Smooth muscle cell (in vitro differentiated cells): Measurements from ENCODE around the gene TYMS. TPM values are rescaled to one million over a fixed set of nuclear protein-coding genes. Genes with fewer than 3 reads are reported as not detected.

Experiments
- DNase-seq: peaks from one replicate; lab custom pipeline; 2025; ENCODE audit not compliant: unreplicated experiment; lab: John Stamatoyannopoulos, UW
- H2AFZ ChIP-seq: fragments of 200-600 bp; sonication (generic); 2 replicates; pipeline ENCODE4 v1.6.0; 2016; ENCODE audit warnings: antibody characterized with exemption, low read depth, mild to moderate bottlenecking
- H3F3A ChIP-seq: fragments of 200-600 bp; sonication (generic); 2 replicates; pipeline ENCODE4 v1.6.0; 2017; ENCODE audit warnings: antibody characterized with exemption, low read depth
- H3K27ac ChIP-seq: fragments of 200-600 bp; sonication (generic); 2 replicates; pipeline ENCODE4 v1.5.1; 2016; ENCODE audit warnings: low read depth, mild to moderate bottlenecking
- H3K27me3 ChIP-seq: fragments of 200-600 bp; sonication (generic); 2 replicates; pipeline ENCODE4 v1.6.1; 2016; ENCODE audit warnings: low read depth, mild to moderate bottlenecking
- H3K36me3 ChIP-seq: fragments of 200-600 bp; sonication (generic); 2 replicates; pipeline ENCODE4 v1.5.1; 2016; ENCODE audit warnings: low read depth
- H3K4me1 ChIP-seq: fragments of 200-600 bp; sonication (generic); 2 replicates; pipeline ENCODE4 v1.5.1; 2016; ENCODE audit warnings: low read depth
- H3K4me2 ChIP-seq: fragments of 200-600 bp; sonication (generic); 2 replicates; pipeline ENCODE4 v1.6.0; 2016; ENCODE audit warnings: mild to moderate bottlenecking
- H3K4me3 ChIP-seq: fragments of 200-600 bp; sonication (generic); 2 replicates; pipeline ENCODE4 v1.5.1; 2016; ENCODE audit warnings: mild to moderate bottlenecking
- H3K79me2 ChIP-seq: fragments of 200-600 bp; sonication (generic); 2 replicates; pipeline ENCODE4 v1.6.0; 2016; ENCODE audit warnings: low read depth, mild to moderate bottlenecking
- H3K9ac ChIP-seq: fragments of 200-600 bp; sonication (generic); 2 replicates; pipeline ENCODE4 v1.6.0; 2016; ENCODE audit warnings: low read depth
- H3K9me3 ChIP-seq: fragments of 200-600 bp; sonication (generic); replicated peaks from 2 replicates; pipeline ENCODE4 v1.5.1; 2016; ENCODE audit warnings: low read depth
- H4K20me1 ChIP-seq: fragments of 200-600 bp; sonication (generic); 2 replicates; pipeline ENCODE4 v1.6.0; 2016; ENCODE audit warnings: low read depth
- whole genome bisulfite sequencing: methylation state at CpG from one replicate; pipeline ENCODE4 v1.1.7; 2016; ENCODE audit warnings: low lambda C conversion rate; 5-methylcytosine and 5-hydroxymethylcytosine counted together
- polyA plus RNA-seq: library from polyadenylated mRNA; unstranded; fragments of >200 nt; fragmentation: Nextera tagmentation; extraction: Ambion mirVana; gene quantifications from 2 replicates; pipeline ENCODE4 v1.2.1, GENCODE V29; 2016
- total RNA-seq: library from RNA; depleted of rRNA; stranded (reverse); fragments of >200 nt; gene quantifications from 2 replicates; pipeline ENCODE4 v1.2.3, GENCODE V29; 2014
- TF ChIP-seq, protein P1 (sequence below): fragments of 200-600 bp; sonication (generic); IDR thresholded peaks from 2 replicates; pipeline ENCODE4 v1.5.1; 2017; ENCODE audit warnings: borderline replicate concordance, mild to moderate bottlenecking, antibody characterized with exemption; ENCODE audit not compliant: insufficient read depth, poor library complexity, severe bottlenecking

TYMS gene
- total and polyA plus RNA-seq, 2 experiments from 2014 or later, result 29.1 to 85.3 TPM

DNA sequence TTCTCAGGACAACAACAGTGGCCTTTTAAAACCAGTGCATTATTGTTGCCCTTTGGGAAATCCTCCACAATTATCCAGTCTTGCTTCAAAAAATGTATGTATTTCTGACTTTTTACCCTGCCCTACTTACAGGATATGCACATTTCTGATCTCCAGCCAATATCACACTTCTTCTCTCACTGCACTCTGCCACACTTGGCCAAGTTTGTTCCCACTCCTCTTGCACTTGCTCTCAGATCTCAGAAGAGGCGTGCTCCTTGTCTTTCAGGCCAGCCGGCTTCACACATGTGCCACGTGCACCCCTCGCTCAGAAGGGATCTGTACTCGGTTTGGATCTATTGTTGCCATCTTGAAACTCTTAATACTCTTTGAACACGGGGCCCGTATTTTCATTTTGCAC lies 45.3 kb upstream of the TYMS start:
- Histone ChIP-seq H3K9ac (no peak overlapping the region), H3K79me2 (no peaks in the 10 kb centered on the region)
- TF ChIP-seq, protein P1, sequence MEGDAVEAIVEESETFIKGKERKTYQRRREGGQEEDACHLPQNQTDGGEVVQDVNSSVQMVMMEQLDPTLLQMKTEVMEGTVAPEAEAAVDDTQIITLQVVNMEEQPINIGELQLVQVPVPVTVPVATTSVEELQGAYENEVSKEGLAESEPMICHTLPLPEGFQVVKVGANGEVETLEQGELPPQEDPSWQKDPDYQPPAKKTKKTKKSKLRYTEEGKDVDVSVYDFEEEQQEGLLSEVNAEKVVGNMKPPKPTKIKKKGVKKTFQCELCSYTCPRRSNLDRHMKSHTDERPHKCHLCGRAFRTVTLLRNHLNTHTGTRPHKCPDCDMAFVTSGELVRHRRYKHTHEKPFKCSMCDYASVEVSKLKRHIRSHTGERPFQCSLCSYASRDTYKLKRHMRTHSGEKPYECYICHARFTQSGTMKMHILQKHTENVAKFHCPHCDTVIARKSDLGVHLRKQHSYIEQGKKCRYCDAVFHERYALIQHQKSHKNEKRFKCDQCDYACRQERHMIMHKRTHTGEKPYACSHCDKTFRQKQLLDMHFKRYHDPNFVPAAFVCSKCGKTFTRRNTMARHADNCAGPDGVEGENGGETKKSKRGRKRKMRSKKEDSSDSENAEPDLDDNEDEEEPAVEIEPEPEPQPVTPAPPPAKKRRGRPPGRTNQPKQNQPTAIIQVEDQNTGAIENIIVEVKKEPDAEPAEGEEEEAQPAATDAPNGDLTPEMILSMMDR, result no peak

DNA sequence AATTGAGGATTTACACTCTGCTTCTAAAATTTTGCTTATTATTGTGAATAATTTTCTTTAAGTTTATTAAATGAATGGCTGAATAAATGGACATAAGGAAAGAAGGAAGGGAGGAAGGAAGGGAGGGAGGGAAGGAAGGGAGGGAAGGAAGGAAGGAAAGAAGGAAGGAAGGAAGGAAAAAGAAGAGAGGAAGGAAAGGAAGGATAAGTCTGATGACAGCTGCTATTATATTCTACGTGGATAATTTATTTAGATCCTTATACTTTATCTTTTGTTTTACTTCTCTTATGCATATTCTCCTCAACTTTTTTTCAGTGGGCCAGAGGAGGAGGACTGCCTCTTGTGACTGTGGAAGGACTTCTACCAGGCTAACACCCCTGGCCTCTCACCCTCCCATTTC lies 43.3 kb upstream of the TYMS start:
- TF ChIP-seq, protein P1, result no peak
- 93% methylated on average over 1 of the region's 1 CpG for whole genome bisulfite sequencing
- Histone ChIP-seq H3K4me3 (no peak overlapping the region), H3K9me3 (no peaks in the 10 kb centered on the region), H2AFZ (no peak overlapping the region), H3K27me3 (no peaks in the 10 kb centered on the region), H3K36me3 (no peaks in the 10 kb centered on the region), H3K4me1 (no peaks in the 10 kb centered on the region), H3K27ac (no peak overlapping the region), H3K79me2 (no peaks in the 10 kb centered on the region), H4K20me1 (no peaks in the 10 kb centered on the region), H3K9ac (no peak overlapping the region), H3F3A (no peaks in the 10 kb centered on the region), H3K4me2 (no peak overlapping the region)
- no peak for DNase-seq

More for the DNA sequence above, 45.3 kb upstream of the TYMS start:
- H3K27ac ChIP-seq, result no peak overlapping the region
- H3K4me1 ChIP-seq, result no peaks in the 10 kb centered on the region
- no peak for DNase-seq
- H4K20me1 ChIP-seq, result no peaks in the 10 kb centered on the region
- H2AFZ ChIP-seq, result no peak overlapping the region
- H3K4me3 ChIP-seq, result no peak overlapping the region
- H3F3A ChIP-seq, result no peaks in the 10 kb centered on the region
- no peaks in the 10 kb centered on the region for H3K9me3 ChIP-seq
- no peaks in the 10 kb centered on the region for H3K27me3 ChIP-seq
- no peaks in the 10 kb centered on the region for H3K36me3 ChIP-seq
- WGBS, result 88% methylated on average over 7 of the region's 7 CpGs
- no peak overlapping the region for H3K4me2 ChIP-seq

DNA sequence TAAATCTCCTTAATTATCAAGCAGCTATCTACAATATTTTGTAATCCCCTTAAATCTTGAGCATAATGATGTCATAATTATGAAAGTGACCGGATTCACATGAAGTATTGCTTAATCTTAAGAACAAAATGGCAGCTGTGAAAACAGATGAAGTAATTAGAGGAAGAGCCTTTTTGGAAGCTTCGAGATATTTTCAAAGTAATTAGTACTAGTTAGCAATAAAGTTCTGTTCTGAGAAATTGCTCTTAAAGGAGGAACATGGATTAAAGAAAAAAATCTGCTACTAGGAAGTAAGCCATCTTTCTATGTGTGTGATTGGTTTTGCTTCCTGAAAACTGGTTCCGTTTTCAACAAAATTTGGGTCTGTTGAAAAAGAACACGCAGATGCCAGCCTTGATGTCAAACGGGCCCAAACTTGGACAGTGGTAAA lies 42.3 kb upstream of the TYMS start:
- DNase-seq, result no peak
- no peak overlapping the region for H3K4me2 ChIP-seq
- no peaks in the 10 kb centered on the region for H3K36me3 ChIP-seq
- H2AFZ ChIP-seq, result no peak overlapping the region
- H3K27ac ChIP-seq, result no peak overlapping the region
- no peaks in the 10 kb centered on the region for H3K79me2 ChIP-seq
- H3K4me1 ChIP-seq, result no peaks in the 10 kb centered on the region
- 96% methylated on average over 5 of the region's 5 CpGs for WGBS
- no peaks in the 10 kb centered on the region for H3F3A ChIP-seq
- H3K9me3 ChIP-seq, result no peaks in the 10 kb centered on the region
- H3K9ac ChIP-seq, result no peak overlapping the region
- peaks cover 4% of the 10 kb centered on the region for H3K27me3 ChIP-seq
- H4K20me1 ChIP-seq, result no peaks in the 10 kb centered on the region
- TF ChIP-seq, protein P1, result no peak
- no peak overlapping the region for H3K4me3 ChIP-seq

DNA sequence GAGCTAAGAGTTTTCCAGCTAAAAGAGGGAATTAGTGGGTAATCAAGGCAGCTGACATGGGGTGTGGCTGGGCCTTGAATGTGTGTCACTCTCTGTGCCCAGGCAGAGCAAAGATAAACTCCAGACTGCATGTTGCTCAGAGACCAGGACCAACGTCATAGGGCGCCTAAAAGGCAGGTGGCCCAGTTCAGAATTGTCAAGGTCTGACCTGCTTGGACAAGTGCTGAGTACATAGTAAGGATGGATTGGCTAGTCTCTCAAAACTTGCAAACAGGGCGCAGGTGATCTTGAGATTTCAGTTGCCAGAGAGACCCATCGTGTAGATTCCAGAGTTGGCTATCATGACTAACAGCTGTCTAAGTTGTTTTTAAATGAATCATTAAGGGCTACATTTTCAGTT lies 41.7 kb upstream of the TYMS start:
- Histone ChIP-seq H3K79me2 (no peaks in the 10 kb centered on the region), H3K4me1 (no peaks in the 10 kb centered on the region), H3K9ac (no peak overlapping the region), H3K9me3 (no peaks in the 10 kb centered on the region), H3K36me3 (no peaks in the 10 kb centered on the region), H3K27me3 (peaks cover 8% of the 10 kb centered on the region), H2AFZ (no peak overlapping the region), H4K20me1 (no peaks in the 10 kb centered on the region), H3K4me2 (no peak overlapping the region), H3F3A (no peaks in the 10 kb centered on the region), H3K4me3 (no peak overlapping the region), H3K27ac (no peak overlapping the region)
- WGBS, result 82% methylated on average over 4 of the region's 4 CpGs
- TF ChIP-seq, protein P1, result no peak
- DNase-seq, result no peak
